Measurements from ENCODE around the gene SPAG6. TPM values are rescaled to one million over a fixed set of nuclear protein-coding genes. Genes with fewer than 3 reads are reported as not detected.
"Not testable (repeated sequence)": the region's sequence is repeated elsewhere in the genome, so short reads cannot be mapped to it uniquely, and the experiment has no call there.

Gene SPAG6
- total and polyA plus RNA-seq, 10 donors, result 0.11 TPM; not detected in 9

GRCh38 chr10:22391600-22391999, 46.3 kb downstream of the SPAG6 start:
- WGBS, 5 donors, result 88 to 97% (median 94%) methylated on average over 5 of the region's 5 CpGs
- H3K4me1 ChIP-seq, result no peaks in the 10 kb centered on the region
- DNase-seq, result no peak
- intact Hi-C loops (cut with DNase I; ENCODE audit: low total_unique reads), result no loop called here
- H3K4me3 ChIP-seq, result no peak overlapping the region
- no peaks in the 10 kb centered on the region for H3K27me3 ChIP-seq (replicated peaks in 1 of 7)
- H3K27ac ChIP-seq, result no peak overlapping the region
- no peaks in the 10 kb centered on the region for H3K9me3 ChIP-seq
- no peaks in the 10 kb centered on the region for H3K36me3 ChIP-seq
- TF ChIP-seq, protein P1, sequence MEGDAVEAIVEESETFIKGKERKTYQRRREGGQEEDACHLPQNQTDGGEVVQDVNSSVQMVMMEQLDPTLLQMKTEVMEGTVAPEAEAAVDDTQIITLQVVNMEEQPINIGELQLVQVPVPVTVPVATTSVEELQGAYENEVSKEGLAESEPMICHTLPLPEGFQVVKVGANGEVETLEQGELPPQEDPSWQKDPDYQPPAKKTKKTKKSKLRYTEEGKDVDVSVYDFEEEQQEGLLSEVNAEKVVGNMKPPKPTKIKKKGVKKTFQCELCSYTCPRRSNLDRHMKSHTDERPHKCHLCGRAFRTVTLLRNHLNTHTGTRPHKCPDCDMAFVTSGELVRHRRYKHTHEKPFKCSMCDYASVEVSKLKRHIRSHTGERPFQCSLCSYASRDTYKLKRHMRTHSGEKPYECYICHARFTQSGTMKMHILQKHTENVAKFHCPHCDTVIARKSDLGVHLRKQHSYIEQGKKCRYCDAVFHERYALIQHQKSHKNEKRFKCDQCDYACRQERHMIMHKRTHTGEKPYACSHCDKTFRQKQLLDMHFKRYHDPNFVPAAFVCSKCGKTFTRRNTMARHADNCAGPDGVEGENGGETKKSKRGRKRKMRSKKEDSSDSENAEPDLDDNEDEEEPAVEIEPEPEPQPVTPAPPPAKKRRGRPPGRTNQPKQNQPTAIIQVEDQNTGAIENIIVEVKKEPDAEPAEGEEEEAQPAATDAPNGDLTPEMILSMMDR (IDR thresholded peaks at IDR 0.05 in 8 of 11, conservative IDR thresholded peaks at IDR 0.05 in 3 of 11), result no peak
- TF ChIP-seq POLR2AphosphoS5 (IDR thresholded peaks at IDR 0.05) (no peak), POLR2A (IDR thresholded peaks at IDR 0.05) (no peak)

DNA sequence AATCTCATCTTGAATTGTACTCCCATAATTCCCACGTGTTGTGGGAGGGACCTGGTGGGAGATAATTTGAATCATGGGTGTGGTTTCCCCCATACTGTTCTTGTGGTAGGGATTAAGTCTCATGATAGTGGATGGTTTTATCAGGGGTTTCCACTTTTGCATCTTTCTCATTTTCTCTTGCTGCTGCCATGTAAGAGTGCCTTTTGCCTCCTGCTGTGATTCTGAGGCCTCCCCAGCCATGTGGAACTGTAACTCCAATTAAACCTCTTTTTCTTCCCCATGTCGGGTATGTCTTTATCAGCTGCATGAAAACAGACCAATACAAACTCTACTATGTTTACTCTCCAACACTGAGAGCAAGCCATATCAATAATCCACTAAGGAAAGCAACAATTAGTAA, 50.9 kb downstream of the SPAG6 start:
- H3K27me3 ChIP-seq (replicated peaks in 1 of 7); H3K9me3 ChIP-seq; H3K4me1 ChIP-seq; intact Hi-C loops (cut with DNase I; ENCODE audit: low total_unique reads); H3K36me3 ChIP-seq; H3K4me3 ChIP-seq; DNase-seq; H3K27ac ChIP-seq: not testable (repeated sequence)
- WGBS, 5 donors, result 69 to 88% (median 83%) methylated on average over 2 of the region's 2 CpGs

DNA sequence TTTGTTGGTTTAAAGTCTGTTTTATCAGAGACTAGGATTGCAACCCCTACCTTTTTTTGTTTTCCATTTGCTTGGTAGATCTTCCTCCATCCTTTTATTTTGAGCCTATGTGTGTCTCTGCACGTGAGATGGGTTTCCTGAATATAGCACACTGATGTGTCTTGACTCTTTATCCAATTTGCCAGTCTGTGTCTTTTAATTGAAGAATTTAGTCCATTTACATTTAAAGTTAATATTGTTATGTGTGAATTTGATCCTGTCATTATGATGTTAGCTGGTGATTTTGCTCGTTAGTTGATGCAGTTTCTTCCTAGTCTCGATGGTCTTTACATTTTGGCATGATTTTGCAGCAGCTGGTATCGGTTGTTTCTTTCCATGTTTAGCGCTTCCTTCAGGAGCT, 61.6 kb downstream of the SPAG6 start:
- H3K36me3 ChIP-seq; H3K27me3 ChIP-seq (replicated peaks in 1 of 7); H3K9me3 ChIP-seq; H3K27ac ChIP-seq; H3K4me3 ChIP-seq; intact Hi-C loops (cut with DNase I; ENCODE audit: low total_unique reads); H3K4me1 ChIP-seq; DNase-seq: not testable (repeated sequence)
- 71 to 94% (median 79%) methylated on average over 1 of the region's 5 CpGs for WGBS, 5 donors

- TF ChIP-seq POLR2AphosphoS5 (IDR thresholded peaks at IDR 0.05), result no peak
- no peak for TF ChIP-seq POLR2A (IDR thresholded peaks at IDR 0.05)
- TF ChIP-seq, protein P1 (IDR thresholded peaks at IDR 0.05 in 8 of 11, conservative IDR thresholded peaks at IDR 0.05 in 3 of 11), result no peak
- intact Hi-C loops (cut with DNase I; ENCODE audit: low total_unique reads), result no loop called here
- Histone ChIP-seq H3K9me3 (no peaks in the 10 kb centered on the region), H3K27ac (no peak overlapping the region), H3K4me3 (no peak overlapping the region), H3K36me3 (no peaks in the 10 kb centered on the region), H3K27me3 (replicated peaks in 1 of 7) (no peaks in the 10 kb centered on the region), H3K4me1 (no peaks in the 10 kb centered on the region)
- WGBS, 5 donors, result 20 to 57% (median 36%) methylated on average over 1 of the region's 1 CpG
- DNase-seq, result no peak
These were observed 65.1 kb downstream of the SPAG6 start for GRCh38 chr10:22410394-22410793.

GRCh38 chr10:22410846-22411245, 65.5 kb downstream of the SPAG6 start:
- intact Hi-C loops (cut with DNase I; ENCODE audit: low total_unique reads), result no loop called here
- WGBS, 5 donors, result 84 to 94% (median 87%) methylated on average over 5 of the region's 5 CpGs
- TF ChIP-seq, protein P1 (IDR thresholded peaks at IDR 0.05 in 8 of 11, conservative IDR thresholded peaks at IDR 0.05 in 3 of 11), result no peak
- TF ChIP-seq POLR2AphosphoS5 (IDR thresholded peaks at IDR 0.05) (no peak), POLR2A (IDR thresholded peaks at IDR 0.05) (no peak)

More at GRCh38 chr10:22410846-22411245, 65.5 kb downstream of the SPAG6 start:
- no peaks in the 10 kb centered on the region for H3K36me3 ChIP-seq
- H3K9me3 ChIP-seq, result no peaks in the 10 kb centered on the region
- DNase-seq, result no peak
- no peaks in the 10 kb centered on the region for H3K27me3 ChIP-seq (replicated peaks in 1 of 7)
- no peaks in the 10 kb centered on the region for H3K4me1 ChIP-seq
- no peak overlapping the region for H3K27ac ChIP-seq
- H3K4me3 ChIP-seq, result no peak overlapping the region

All from spleen (tissue), 11 donors.